Stimulated activated naive CD8-positive, alpha-beta T cell treated with anti-CD3 and anti-CD28 coated beads, Interleukin-15, Interleukin-2, amounts not matched to agents 100 ng/mL and 50 ng/mL, for 24 hours (primary cell): Measurements from ENCODE around the gene PSMB9.
A peak's percentile ranks its signal among the peaks of the same experiment; 100 is the strongest.
"Not testable (repeated sequence)": the region's sequence is repeated elsewhere in the genome, so short reads cannot be mapped to it uniquely, and the experiment has no call there.

ENCODE experiments used
- H3K27ac Mint-ChIP-seq: one replicate; pipeline ENCODE4 v1.8.0; 2021; ENCODE audit warnings: mild to moderate bottlenecking, mixed read lengths
- H3K27me3 Mint-ChIP-seq: one replicate; pipeline ENCODE4 v1.8.0; 2021; ENCODE audit warnings: mixed read lengths
- H3K36me3 Mint-ChIP-seq: one replicate; pipeline ENCODE4 v1.8.0; 2021; ENCODE audit warnings: low read depth, mixed read lengths
- H3K4me1 Mint-ChIP-seq: one replicate; pipeline ENCODE4 v1.8.0; 2021; ENCODE audit warnings: low read depth, mixed read lengths
- H3K4me3 Mint-ChIP-seq: one replicate; pipeline ENCODE4 v1.8.0; 2021; ENCODE audit warnings: mild to moderate bottlenecking, mixed read lengths
- H3K9me3 Mint-ChIP-seq: one replicate; pipeline ENCODE4 v1.8.0; 2021; ENCODE audit warnings: mixed read lengths

Gene PSMB9

GRCh38 chr6:32865724-32866443 lies 11.9 kb downstream of the PSMB9 start:
- Mint-ChIP-seq H3K9me3 (no peaks in the 10 kb centered on the region), H3K27me3 (no peaks in the 10 kb centered on the region), H3K4me3 (no peak overlapping the region), H3K36me3 (peaks cover 21% of the 10 kb centered on the region), H3K27ac (peak overlapping the region; percentile 70), H3K4me1 (peaks cover 45% of the 10 kb centered on the region)

- peak overlapping the region; percentile 26 for H3K4me3 Mint-ChIP-seq
- H3K27me3 Mint-ChIP-seq: no peaks in the 10 kb centered on the region
- peaks cover 44% of the 10 kb centered on the region for H3K4me1 Mint-ChIP-seq
- no peaks in the 10 kb centered on the region for H3K9me3 Mint-ChIP-seq
- H3K27ac Mint-ChIP-seq: peak overlapping the region; percentile 78
- peaks cover 13% of the 10 kb centered on the region for H3K36me3 Mint-ChIP-seq
Measured at GRCh38 chr6:32867022-32867477, 13.1 kb downstream of the PSMB9 start.

DNA sequence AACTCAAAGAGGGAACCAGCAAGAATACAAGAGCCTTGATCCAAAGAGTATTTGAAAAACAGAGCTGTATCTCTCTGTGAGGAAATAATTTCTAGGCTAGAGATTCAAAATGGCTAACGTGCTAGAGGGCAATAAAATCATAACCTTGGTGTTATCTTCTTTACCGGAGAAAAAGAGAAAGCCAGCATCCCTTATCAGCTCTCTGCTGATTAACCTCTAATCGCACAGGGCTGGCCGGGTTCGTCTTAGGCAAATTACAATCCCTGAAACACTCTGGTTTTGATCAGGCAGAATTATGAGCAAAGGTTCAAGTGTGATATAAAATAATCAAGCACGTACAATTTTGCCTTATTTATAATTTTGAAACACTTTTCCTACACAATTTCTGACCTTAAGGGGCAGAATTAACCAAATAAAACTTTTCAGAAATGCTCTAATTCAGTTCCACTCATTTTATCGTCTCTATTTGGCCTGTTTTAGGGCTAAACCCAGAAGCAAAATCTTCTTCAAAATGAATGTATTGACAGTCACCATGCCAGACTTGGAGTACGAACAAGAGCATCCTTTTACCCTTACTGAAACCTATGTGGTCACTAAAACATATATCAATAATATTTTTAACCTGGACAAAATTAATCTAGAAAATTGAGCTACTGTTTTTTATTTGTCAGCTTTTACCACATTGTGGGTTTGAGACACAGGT lies 13.7 kb downstream of the PSMB9 start:
- Mint-ChIP-seq H3K4me3 (peak overlapping the region; percentile 20), H3K27me3 (no peaks in the 10 kb centered on the region), H3K4me1 (peaks cover 44% of the 10 kb centered on the region), H3K9me3 (no peaks in the 10 kb centered on the region), H3K27ac (peak overlapping the region; percentile 78), H3K36me3 (peaks cover 13% of the 10 kb centered on the region)

DNA sequence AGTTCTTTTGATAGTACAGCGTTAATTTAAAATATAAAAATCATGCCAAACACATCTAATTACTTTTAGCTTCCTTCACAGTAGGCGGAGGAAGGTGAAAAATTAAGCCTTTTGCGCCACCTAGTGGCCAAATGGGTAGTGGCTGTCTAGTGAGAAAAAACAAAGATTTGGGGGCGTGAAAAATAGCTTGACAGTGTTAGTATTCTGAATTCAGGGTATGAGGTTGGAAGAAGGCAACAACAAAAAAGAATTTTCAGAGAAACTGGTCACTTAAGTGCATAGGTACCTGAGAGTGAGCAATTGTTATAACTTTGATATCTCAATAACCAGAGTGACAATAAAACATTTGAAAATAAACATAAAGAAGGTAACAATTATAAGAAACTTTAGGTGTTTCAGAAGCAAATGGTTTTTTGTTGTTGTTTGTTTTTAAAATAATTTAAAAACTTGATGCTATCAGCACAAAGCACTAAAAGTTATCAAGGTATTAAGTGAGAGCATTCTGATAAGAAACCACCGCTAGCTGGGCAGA lies 14.3 kb downstream of the PSMB9 start:
- H3K4me3 Mint-ChIP-seq: no peak overlapping the region
- peaks cover 44% of the 10 kb centered on the region for H3K4me1 Mint-ChIP-seq
- H3K27ac Mint-ChIP-seq: no peak overlapping the region
- H3K9me3 Mint-ChIP-seq: no peaks in the 10 kb centered on the region
- peaks cover 9% of the 10 kb centered on the region for H3K36me3 Mint-ChIP-seq
- no peaks in the 10 kb centered on the region for H3K27me3 Mint-ChIP-seq

DNA sequence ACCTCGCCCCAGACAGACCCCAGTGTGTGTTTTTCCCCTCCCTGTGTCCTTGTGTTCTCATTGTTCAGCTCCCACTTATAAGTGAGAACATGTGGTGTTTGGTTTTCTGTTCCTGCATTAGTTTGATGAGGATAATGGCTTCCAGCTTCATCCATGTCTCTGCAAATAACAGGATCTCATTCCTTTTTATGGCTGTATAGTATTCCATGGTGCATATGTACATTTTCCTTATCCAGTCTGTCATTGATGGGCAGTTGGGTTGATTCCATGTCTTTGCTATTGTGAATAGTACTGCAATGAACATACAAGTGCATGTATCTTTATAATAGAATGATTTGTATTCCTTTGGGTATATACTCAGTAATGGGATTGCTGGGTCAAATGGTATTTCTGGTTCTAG lies 20.0 kb downstream of the PSMB9 start:
- H3K27me3 Mint-ChIP-seq: not testable (repeated sequence)

GRCh38 chr6:32876603-32877002 lies 22.6 kb downstream of the PSMB9 start:
- Mint-ChIP-seq H3K36me3 (peaks cover 3% of the 10 kb centered on the region), H3K9me3 (no peaks in the 10 kb centered on the region), H3K27me3 (no peaks in the 10 kb centered on the region)

More for the DNA sequence above, 20.0 kb downstream of the PSMB9 start:
- not testable (repeated sequence) for H3K4me1 Mint-ChIP-seq, H3K4me3 Mint-ChIP-seq, H3K36me3 Mint-ChIP-seq, H3K27ac Mint-ChIP-seq, H3K9me3 Mint-ChIP-seq

GRCh38 chr6:32879691-32880090 lies 25.7 kb downstream of the PSMB9 start:
- no peaks in the 10 kb centered on the region for H3K27me3 Mint-ChIP-seq
- H3K4me3 Mint-ChIP-seq: no peak overlapping the region

More at GRCh38 chr6:32876603-32877002, 22.6 kb downstream of the PSMB9 start:
- no peak overlapping the region for H3K27ac Mint-ChIP-seq
- H3K4me3 Mint-ChIP-seq: no peak overlapping the region
- peaks cover 2% of the 10 kb centered on the region for H3K4me1 Mint-ChIP-seq

GRCh38 chr6:32880962-32881361 lies 27.0 kb downstream of the PSMB9 start:
- H3K9me3 Mint-ChIP-seq, H3K4me3 Mint-ChIP-seq, H3K27me3 Mint-ChIP-seq, H3K27ac Mint-ChIP-seq, H3K36me3 Mint-ChIP-seq: not testable (repeated sequence)
- peaks cover 17% of the 10 kb centered on the region for H3K4me1 Mint-ChIP-seq

More at GRCh38 chr6:32879691-32880090, 25.7 kb downstream of the PSMB9 start:
- Mint-ChIP-seq H3K9me3 (no peaks in the 10 kb centered on the region), H3K4me1 (peaks cover 17% of the 10 kb centered on the region), H3K36me3 (peaks cover 3% of the 10 kb centered on the region), H3K27ac (no peak overlapping the region)

DNA sequence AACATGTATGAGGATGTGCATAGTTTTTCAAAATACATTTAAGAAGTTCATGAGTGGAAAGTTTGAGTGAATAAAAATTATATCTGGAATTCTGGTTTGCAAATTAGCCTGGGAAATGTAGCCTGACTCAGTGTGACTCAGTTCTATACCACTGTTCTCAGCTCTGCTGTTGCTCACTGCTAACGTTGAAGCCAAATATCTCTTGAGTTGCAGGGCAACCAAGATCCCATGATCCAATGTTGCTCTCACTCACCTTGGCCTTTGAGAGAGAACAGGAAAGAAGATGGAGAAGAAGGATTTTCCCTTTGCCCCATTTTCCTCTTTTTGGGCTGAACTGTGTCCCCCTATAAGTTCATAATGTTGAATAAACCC lies 28.9 kb downstream of the PSMB9 start:
- no peaks in the 10 kb centered on the region for H3K9me3 Mint-ChIP-seq
- no peak overlapping the region for H3K4me3 Mint-ChIP-seq
- no peak overlapping the region for H3K27ac Mint-ChIP-seq
- H3K27me3 Mint-ChIP-seq: no peaks in the 10 kb centered on the region
- peaks cover 17% of the 10 kb centered on the region for H3K4me1 Mint-ChIP-seq
- H3K36me3 Mint-ChIP-seq: peaks cover 3% of the 10 kb centered on the region

GRCh38 chr6:32883789-32884188 lies 29.8 kb downstream of the PSMB9 start:
- no peak overlapping the region for H3K4me3 Mint-ChIP-seq
- peaks cover 17% of the 10 kb centered on the region for H3K4me1 Mint-ChIP-seq
- no peaks in the 10 kb centered on the region for H3K27me3 Mint-ChIP-seq
- peaks cover 3% of the 10 kb centered on the region for H3K36me3 Mint-ChIP-seq
- no peaks in the 10 kb centered on the region for H3K9me3 Mint-ChIP-seq
- H3K27ac Mint-ChIP-seq: no peak overlapping the region

DNA sequence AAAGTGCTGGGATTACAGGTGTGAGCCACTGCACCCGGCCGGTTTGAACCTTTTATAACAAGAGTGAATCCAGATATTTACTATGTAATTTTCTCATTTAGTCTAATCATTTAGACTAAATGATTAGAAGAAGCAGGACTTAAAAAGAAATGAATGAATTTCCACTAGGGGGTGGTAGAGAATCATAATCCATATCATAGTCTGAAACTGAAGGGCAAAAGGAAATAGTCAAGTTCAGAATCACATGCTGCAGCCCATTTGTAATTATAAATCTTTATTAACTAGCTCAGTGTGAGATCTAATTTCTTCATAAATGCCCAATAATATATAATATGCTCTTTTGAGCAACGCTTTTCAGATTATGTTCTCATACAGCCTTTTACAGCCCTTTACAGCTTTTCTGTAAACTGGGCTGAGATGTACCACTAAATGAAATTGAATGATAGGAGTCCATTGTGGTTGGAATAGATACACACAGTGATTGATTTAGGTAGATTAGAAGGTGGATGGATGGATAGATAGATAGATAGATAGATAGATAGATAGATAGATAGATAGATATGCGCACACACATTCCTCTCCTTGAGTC lies 31.8 kb downstream of the PSMB9 start:
- Mint-ChIP-seq H3K9me3 (no peaks in the 10 kb centered on the region), H3K36me3 (no peaks in the 10 kb centered on the region), H3K27me3 (no peaks in the 10 kb centered on the region), H3K27ac (peak overlapping the region; percentile 10), H3K4me1 (peaks cover 17% of the 10 kb centered on the region), H3K4me3 (no peak overlapping the region)

DNA sequence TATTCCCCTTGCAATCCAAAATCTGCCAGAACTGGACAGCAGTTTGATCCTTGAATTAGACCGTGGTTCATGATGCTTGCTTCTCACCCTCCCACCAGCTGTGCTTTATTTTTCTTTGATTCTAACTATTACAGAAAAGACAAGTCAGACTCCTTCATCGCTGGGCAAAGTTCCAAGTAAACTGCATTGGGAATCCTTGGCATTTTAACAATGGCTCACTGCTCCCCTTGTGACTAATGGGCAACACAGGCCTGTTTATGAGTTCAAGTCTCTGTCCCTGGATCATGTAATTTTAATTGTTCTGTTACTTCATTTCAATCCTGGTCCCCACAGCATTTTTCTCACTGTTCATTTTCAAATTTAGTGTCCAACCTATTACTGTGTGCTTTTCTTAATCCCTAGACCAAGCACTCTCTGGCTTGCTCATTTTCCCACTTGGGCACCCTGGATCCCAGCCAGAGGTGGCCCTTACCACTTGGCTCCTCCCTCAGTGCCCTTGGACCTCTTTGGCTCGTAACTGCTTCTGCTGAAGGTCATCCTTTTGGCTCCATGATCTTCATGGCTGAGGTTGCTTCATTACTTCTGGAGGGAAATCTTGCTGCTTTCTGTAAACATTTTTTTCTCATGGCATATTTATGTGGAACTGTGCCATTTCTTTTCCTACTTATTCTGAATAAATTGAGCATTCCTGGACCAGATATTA lies 32.8 kb downstream of the PSMB9 start:
- H3K4me3 Mint-ChIP-seq: no peak overlapping the region
- no peaks in the 10 kb centered on the region for H3K9me3 Mint-ChIP-seq
- H3K36me3 Mint-ChIP-seq: no peaks in the 10 kb centered on the region
- no peak overlapping the region for H3K27ac Mint-ChIP-seq
- H3K4me1 Mint-ChIP-seq: peaks cover 13% of the 10 kb centered on the region
- no peaks in the 10 kb centered on the region for H3K27me3 Mint-ChIP-seq

GRCh38 chr6:32887616-32888015 lies 33.6 kb downstream of the PSMB9 start:
- Mint-ChIP-seq H3K4me1 (peaks cover 7% of the 10 kb centered on the region), H3K36me3 (no peaks in the 10 kb centered on the region), H3K27ac (no peak overlapping the region), H3K9me3 (no peaks in the 10 kb centered on the region), H3K4me3 (no peak overlapping the region), H3K27me3 (no peaks in the 10 kb centered on the region)

- H3K9me3 Mint-ChIP-seq: no peaks in the 10 kb centered on the region
- no peak overlapping the region for H3K4me3 Mint-ChIP-seq
- no peaks in the 10 kb centered on the region for H3K27me3 Mint-ChIP-seq
- no peak overlapping the region for H3K27ac Mint-ChIP-seq
- no peaks in the 10 kb centered on the region for H3K36me3 Mint-ChIP-seq
- H3K4me1 Mint-ChIP-seq: peaks cover 4% of the 10 kb centered on the region
Measured at GRCh38 chr6:32888576-32888975, 34.6 kb downstream of the PSMB9 start.

DNA sequence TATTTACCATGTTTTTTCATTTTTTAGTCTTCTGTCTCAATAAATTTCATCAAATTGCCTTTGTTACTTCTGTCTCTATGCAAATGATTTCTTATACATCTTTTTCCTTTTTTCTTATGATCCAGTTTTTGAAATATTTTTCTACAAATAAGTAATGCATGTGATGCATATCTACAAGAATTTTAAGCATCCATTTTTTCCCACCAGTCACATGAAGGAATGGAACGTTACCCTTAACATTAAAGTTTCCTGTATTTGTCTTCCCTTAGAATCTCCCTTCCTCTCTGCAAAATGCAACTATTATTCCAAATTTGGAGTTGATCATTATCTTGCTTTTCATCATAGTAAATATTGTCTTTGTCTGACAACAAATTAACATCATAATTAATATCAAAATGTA lies 35.5 kb downstream of the PSMB9 start:
- no peaks in the 10 kb centered on the region for H3K27me3 Mint-ChIP-seq
- no peaks in the 10 kb centered on the region for H3K9me3 Mint-ChIP-seq
- H3K4me1 Mint-ChIP-seq: peaks cover 4% of the 10 kb centered on the region
- H3K27ac Mint-ChIP-seq: no peak overlapping the region
- H3K36me3 Mint-ChIP-seq: no peaks in the 10 kb centered on the region
- H3K4me3 Mint-ChIP-seq: no peak overlapping the region
